CD8-positive, alpha-beta memory T cell (primary cell): Measurements from ENCODE around the gene TSEN54. TPM values are rescaled to one million over a fixed set of nuclear protein-coding genes. Genes with fewer than 3 reads are reported as not detected.
A peak's percentile ranks its signal among the peaks of the same experiment; 100 is the strongest.
"Not testable (repeated sequence)": the region's sequence is repeated elsewhere in the genome, so short reads cannot be mapped to it uniquely, and the experiment has no call there.

ENCODE experiments used
- CTCF ChIA-PET: fragments of 350-600 bp; sonication (Branson Sonifier 250); formaldehyde crosslinking; loops from one replicate; lab custom pipeline; 2021; ENCODE audit warnings: antibody characterized with exemption; lab: Charles Lee
- POLR2A ChIA-PET: fragments of 350-600 bp; sonication (Branson Sonifier 250); formaldehyde crosslinking; loops from one replicate; lab custom pipeline; 2021; ENCODE audit warnings: antibody characterized with exemption; lab: Charles Lee
- DNase-seq, 5 donors: peaks; one replicate each; pipeline versions ENCODE4 v3.0.0 to v3.0.0-alpha.2; 2020 to 2022; ENCODE audit warnings: mixed read lengths in 1 of 5
- H3K27ac ChIP-seq: one replicate; pipeline ENCODE4 v1.7.0; 2013; ENCODE audit warnings: low read depth, mild to moderate bottlenecking, low read length, moderate library complexity
- H3K27me3 ChIP-seq: 2 replicates; pipeline ENCODE4 v1.7.0; 2013; ENCODE audit warnings: low read length, mild to moderate bottlenecking; ENCODE audit not compliant: insufficient read depth, poor library complexity, severe bottlenecking
- H3K36me3 ChIP-seq: 2 replicates; pipeline ENCODE4 v1.7.0; 2013; ENCODE audit warnings: mild to moderate bottlenecking, low read length, moderate library complexity; ENCODE audit not compliant: insufficient read depth
- H3K4me1 ChIP-seq: 2 replicates; pipeline ENCODE4 v1.7.0; 2013; ENCODE audit warnings: mild to moderate bottlenecking, low read length, moderate library complexity; ENCODE audit not compliant: insufficient read depth
- H3K4me3 ChIP-seq: 2 replicates; pipeline ENCODE4 v1.7.0; 2013; ENCODE audit warnings: mild to moderate bottlenecking, low read length
- H3K9me3 ChIP-seq: 2 replicates; pipeline ENCODE4 v1.7.0; 2013; ENCODE audit warnings: mild to moderate bottlenecking, low read length
- H3K27ac Mint-ChIP-seq, 8 donors: one replicate each; pipeline ENCODE4 v1.8.0; 2020 to 2021; ENCODE audit warnings: mixed read lengths in 8 of 8, mild to moderate bottlenecking in 6 of 8, inconsistent platforms in 3 of 8, moderate library complexity in 3 of 8
- H3K27me3 Mint-ChIP-seq, 2 donors: one replicate each; pipeline ENCODE4 v1.8.0; 2020 to 2021; ENCODE audit warnings: mixed read lengths in 2 of 2, mild to moderate bottlenecking in 1 of 2, moderate library complexity in 1 of 2
- H3K36me3 Mint-ChIP-seq, 3 donors: one replicate each; pipeline ENCODE4 v1.8.0; 2020 to 2021; ENCODE audit warnings: mixed read lengths in 3 of 3, inconsistent platforms in 1 of 3, mild to moderate bottlenecking in 1 of 3
- H3K4me1 Mint-ChIP-seq, 3 donors: one replicate each; pipeline ENCODE4 v1.8.0; 2020 to 2021; ENCODE audit warnings: mixed read lengths in 3 of 3, inconsistent platforms in 1 of 3, mild to moderate bottlenecking in 1 of 3
- H3K4me3 Mint-ChIP-seq, 7 donors: one replicate each; pipeline ENCODE4 v1.8.0; 2020 to 2021; ENCODE audit warnings: mixed read lengths in 7 of 7, mild to moderate bottlenecking in 6 of 7, moderate library complexity in 4 of 7, inconsistent platforms in 2 of 7
- H3K9me3 Mint-ChIP-seq, 5 donors: one replicate each; pipeline ENCODE4 v1.8.0; 2020 to 2022; ENCODE audit warnings: mixed read lengths in 5 of 5, mild to moderate bottlenecking in 3 of 5, moderate library complexity in 2 of 5, inconsistent platforms in 1 of 5
- polyA plus RNA-seq: library from polyadenylated mRNA; unstranded; fragments of 300-500 nt; fragmentation: Illumina TruSeq; gene quantifications from one replicate; pipeline ENCODE4 v1.2.3, GENCODE V29; 2021
- total RNA-seq, 2 experiments: library from RNA; stranded (reverse); gene quantifications; one replicate each; pipeline ENCODE4 v1.2.3, GENCODE V29; 2021

The TSEN54 gene
- total and polyA plus RNA-seq, 3 experiments from 2014 or later: 49.7 to 152 (median 56.9) TPM

GRCh38 chr17:75517297-75517865, 1.1 kb downstream of the TSEN54 start:
- Mint-ChIP-seq H3K27me3 (peaks cover 0 to 3% of the 10 kb centered on the region in 2 donors), H3K27ac (peak overlapping the region; percentile 88 to 99 (median 98)), H3K4me3 (peak overlapping the region; percentile 74 to 92 (median 86)), H3K36me3 (peaks cover 3 to 37% (median 10%) of the 10 kb centered on the region in 3 donors), H3K9me3 (no peaks in the 10 kb centered on the region), H3K4me1 (peaks cover 27 to 30% (median 28%) of the 10 kb centered on the region in 3 donors)
- H3K27me3 ChIP-seq: no peaks in the 10 kb centered on the region
- peak in 3 of 5 donors; percentile 16 to 27 (median 19) for DNase-seq
- peaks cover 7% of the 10 kb centered on the region for H3K36me3 ChIP-seq
- ChIA-PET POLR2A (interaction anchor here (0.6 to 3.1 kb wide), 10 partner anchors 9 to 544 kb away, joined by 3 to 44 read pairs (median 10); partner anchors contain the start of genes GRB2, LLGL2, MIF4GD and SLC25A19), CTCF (interaction anchor here (0.7 to 2.4 kb wide), 10 partner anchors 7 to 228 kb away, joined by 3 to 18 read pairs (median 7); partner anchors contain the start of genes GRB2, LLGL2, MYO15B and SLC25A19)
- peaks cover 28% of the 10 kb centered on the region for H3K4me1 ChIP-seq
- no peaks in the 10 kb centered on the region for H3K9me3 ChIP-seq
- peak overlapping the region; percentile 53 for H3K27ac ChIP-seq
- peak overlapping the region; percentile 84 for H3K4me3 ChIP-seq

GRCh38 chr17:75518201-75518600, 1.9 kb downstream of the TSEN54 start:
- H3K4me1 ChIP-seq: peaks cover 28% of the 10 kb centered on the region
- Mint-ChIP-seq H3K9me3 (no peaks in the 10 kb centered on the region), H3K27ac (peak overlapping the region; percentile 88 to 99 (median 98)), H3K36me3 (peaks cover 3 to 43% (median 10%) of the 10 kb centered on the region in 3 donors), H3K27me3 (peaks cover 0 to 3% of the 10 kb centered on the region in 2 donors), H3K4me3 (peak overlapping the region; percentile 74 to 92 (median 86)), H3K4me1 (peaks cover 27 to 32% (median 28%) of the 10 kb centered on the region in 3 donors)
- peak; percentile 26 to 86 (median 78) for DNase-seq
- H3K27me3 ChIP-seq: no peaks in the 10 kb centered on the region
- no peaks in the 10 kb centered on the region for H3K9me3 ChIP-seq
- H3K36me3 ChIP-seq: peaks cover 9% of the 10 kb centered on the region
- peak overlapping the region; percentile 53 for H3K27ac ChIP-seq
- ChIA-PET CTCF (interaction anchor here (0.9 to 2.4 kb wide), 6 partner anchors 8 to 115 kb away, joined by 3 to 9 read pairs (median 5); partner anchors contain the start of gene SMIM5), POLR2A (interaction anchor here (0.6 to 3.1 kb wide), 4 partner anchors 8 to 544 kb away, joined by 4 to 44 read pairs (median 10); partner anchors contain the start of genes LLGL2 and SLC25A19)
- H3K4me3 ChIP-seq: peak overlapping the region; percentile 84

GRCh38 chr17:75518983-75519537, 2.7 kb downstream of the TSEN54 start:
- H3K27me3 ChIP-seq: no peaks in the 10 kb centered on the region
- peaks cover 17% of the 10 kb centered on the region for H3K36me3 ChIP-seq
- peaks cover 28% of the 10 kb centered on the region for H3K4me1 ChIP-seq
- DNase-seq: no peak
- Mint-ChIP-seq H3K27me3 (peaks cover 0 to 3% of the 10 kb centered on the region in 2 donors), H3K9me3 (no peaks in the 10 kb centered on the region), H3K27ac (peak overlapping the region in 7 of 8 donors; percentile 95 to 99 (median 98)), H3K36me3 (peaks cover 3 to 51% (median 10%) of the 10 kb centered on the region in 3 donors), H3K4me3 (peak overlapping the region in 4 of 7 donors; percentile 79 to 92 (median 84)), H3K4me1 (peaks cover 27 to 32% (median 28%) of the 10 kb centered on the region in 3 donors)
- H3K4me3 ChIP-seq: no peak overlapping the region
- ChIA-PET CTCF (interaction anchor here (0.9 to 1.6 kb wide), 5 partner anchors 14 to 230 kb away, joined by 3 to 7 read pairs (median 5); no protein-coding TSS in a partner anchor), POLR2A (interaction anchor here (1.3 to 1.8 kb wide), 2 partner anchors 16 to 230 kb away, joined by 4 to 5 read pairs; partner anchors contain the start of gene SLC25A19)
- no peaks in the 10 kb centered on the region for H3K9me3 ChIP-seq
- H3K27ac ChIP-seq: peak overlapping the region; percentile 11

GRCh38 chr17:75520413-75520812, 4.1 kb downstream of the TSEN54 start:
- H3K9me3 ChIP-seq, H3K4me3 ChIP-seq, H3K27me3 ChIP-seq, H3K27me3 Mint-ChIP-seq, POLR2A ChIA-PET, H3K27ac Mint-ChIP-seq, H3K27ac ChIP-seq, DNase-seq, H3K9me3 Mint-ChIP-seq, H3K4me3 Mint-ChIP-seq: not testable (repeated sequence)
- CTCF ChIA-PET: interaction anchor here (0.8 to 1.4 kb wide), 3 partner anchors 8 to 229 kb away, joined by 3 read pairs; no protein-coding TSS in a partner anchor
- H3K4me1 ChIP-seq: peaks cover 28% of the 10 kb centered on the region
- H3K36me3 ChIP-seq: peaks cover 19% of the 10 kb centered on the region
- peaks cover 3 to 57% (median 10%) of the 10 kb centered on the region in 3 donors for H3K36me3 Mint-ChIP-seq
- peaks cover 27 to 37% (median 28%) of the 10 kb centered on the region in 3 donors for H3K4me1 Mint-ChIP-seq

- Mint-ChIP-seq H3K36me3 (peaks cover 3 to 59% (median 10%) of the 10 kb centered on the region in 3 donors), H3K4me1 (peaks cover 28 to 39% (median 30%) of the 10 kb centered on the region in 3 donors), H3K4me3 (no peak overlapping the region), H3K27ac (peak overlapping the region in 1 of 8 donors; percentile 38), H3K9me3 (no peaks in the 10 kb centered on the region), H3K27me3 (peaks cover 0 to 2% of the 10 kb centered on the region in 2 donors)
- Histone ChIP-seq H3K27me3 (no peaks in the 10 kb centered on the region), H3K27ac (no peak overlapping the region), H3K9me3 (no peaks in the 10 kb centered on the region), H3K4me1 (peaks cover 31% of the 10 kb centered on the region), H3K36me3 (peaks cover 19% of the 10 kb centered on the region), H3K4me3 (no peak overlapping the region)
- ChIA-PET POLR2A (interaction anchor here (1.7 kb wide), 1 partner anchor 14 kb away, joined by 4 read pairs; no protein-coding TSS in a partner anchor), CTCF (interaction anchor here (1.3 kb wide), 1 partner anchor 13 kb away, joined by 4 read pairs; no protein-coding TSS in a partner anchor)
- DNase-seq: no peak
Measured at GRCh38 chr17:75521290-75521689, 5.0 kb downstream of the TSEN54 start.

GRCh38 chr17:75521951-75522727, 5.8 kb downstream of the TSEN54 start:
- peaks cover 19% of the 10 kb centered on the region for H3K36me3 ChIP-seq
- Mint-ChIP-seq H3K9me3 (no peaks in the 10 kb centered on the region), H3K36me3 (peaks cover 3 to 59% (median 10%) of the 10 kb centered on the region in 3 donors), H3K27me3 (peaks cover 0 to 2% of the 10 kb centered on the region in 2 donors), H3K4me3 (peak overlapping the region in 1 of 7 donors; percentile 48), H3K27ac (no peak overlapping the region), H3K4me1 (peaks cover 35 to 45% (median 36%) of the 10 kb centered on the region in 3 donors)
- no peaks in the 10 kb centered on the region for H3K27me3 ChIP-seq
- H3K4me1 ChIP-seq: peaks cover 37% of the 10 kb centered on the region
- no peak overlapping the region for H3K4me3 ChIP-seq
- no peak overlapping the region for H3K27ac ChIP-seq
- DNase-seq: no peak
- ChIA-PET POLR2A (interaction anchor here (1.7 kb wide), 1 partner anchor 13 kb away, joined by 4 read pairs; no protein-coding TSS in a partner anchor), CTCF (interaction anchor here (1.3 kb wide), 1 partner anchor 12 kb away, joined by 4 read pairs; no protein-coding TSS in a partner anchor)
- H3K9me3 ChIP-seq: no peaks in the 10 kb centered on the region

GRCh38 chr17:75523647-75524046, 7.3 kb downstream of the TSEN54 start:
- POLR2A ChIA-PET: no interaction called here
- H3K4me3 Mint-ChIP-seq: peak overlapping the region in 3 of 7 donors; percentile 5 to 88 (median 80)

More at GRCh38 chr17:75523647-75524046, 7.3 kb downstream of the TSEN54 start:
- Histone ChIP-seq H3K27me3 (no peaks in the 10 kb centered on the region), H3K9me3 (no peaks in the 10 kb centered on the region), H3K27ac (no peak overlapping the region), H3K4me3 (no peak overlapping the region), H3K4me1 (peaks cover 22% of the 10 kb centered on the region), H3K36me3 (peaks cover 19% of the 10 kb centered on the region)
- Mint-ChIP-seq H3K36me3 (peaks cover under 1 to 48% (median 6%) of the 10 kb centered on the region in 3 donors), H3K27ac (peak overlapping the region in 4 of 8 donors; percentile 12 to 61 (median 46)), H3K9me3 (no peaks in the 10 kb centered on the region), H3K27me3 (no peaks in the 10 kb centered on the region), H3K4me1 (peaks cover 23 to 31% (median 23%) of the 10 kb centered on the region in 3 donors)
- no peak for DNase-seq
- CTCF ChIA-PET: interaction anchor here (0.9 to 2.2 kb wide), 4 partner anchors 7 to 19 kb away, joined by 3 to 18 read pairs (median 4); partner anchors contain the start of gene TSEN54
